ENCODE results near the gene NR2C2AP.

- TF ChIP-seq CTCF (IDR thresholded peaks at IDR 0.05; ENCODE audit: insufficient read depth, low read length, poor library complexity, severe bottlenecking) (no peak), EZH2phosphoT487 (conservative IDR thresholded peaks at IDR 0.05; ENCODE audit: low read length) (no peak)
These were observed 33.0 kb upstream of the NR2C2AP start for GRCh38 chr19:19236173-19236572.

All from SU-DHL-6 (cell line).